ENCODE results near the gene CHRDL2. TPM values are rescaled to one million over a fixed set of nuclear protein-coding genes. Genes with fewer than 3 reads are reported as not detected.
"Not testable (repeated sequence)": the region's sequence is repeated elsewhere in the genome, so short reads cannot be mapped to it uniquely, and the experiment has no call there.

CHRDL2 gene
- total and polyA plus RNA-seq, 3 experiments from 2014 or later: not detected

GRCh38 chr11:74754507-74755252 lies 23.5 kb upstream of the CHRDL2 start:
- H3K36me3 ChIP-seq (ENCODE audit: insufficient read depth, low read length): no peaks in the 10 kb centered on the region
- H3K4me3 ChIP-seq (ENCODE audit: low read length): no peak overlapping the region
- peak overlapping the region in 2 of 8 donors; percentile 23 to 27 for H3K27ac Mint-ChIP-seq
- no peak for DNase-seq
- H3K27me3 Mint-ChIP-seq: no peaks in the 10 kb centered on the region
- CTCF ChIA-PET: no interaction called here
- H3K27ac ChIP-seq (ENCODE audit: low read depth, low read length): no peak overlapping the region
- H3K9me3 Mint-ChIP-seq: peaks cover 0 to 5% (median 4%) of the 10 kb centered on the region in 5 donors
- POLR2A ChIA-PET: no interaction called here
- no peaks in the 10 kb centered on the region for H3K27me3 ChIP-seq (ENCODE audit: insufficient read depth, low read length, poor library complexity, severe bottlenecking)
- no peaks in the 10 kb centered on the region for H3K9me3 ChIP-seq (ENCODE audit: low read length)
- H3K4me1 ChIP-seq (ENCODE audit: insufficient read depth, low read length): peaks cover 13% of the 10 kb centered on the region
- peaks cover 4 to 9% (median 7%) of the 10 kb centered on the region in 3 donors for H3K36me3 Mint-ChIP-seq
- H3K4me3 Mint-ChIP-seq: peak overlapping the region in 6 of 7 donors; percentile 15 to 68 (median 44)
- H3K4me1 Mint-ChIP-seq: peaks cover 45 to 56% (median 46%) of the 10 kb centered on the region in 3 donors

GRCh38 chr11:74751303-74751702 lies 20.1 kb upstream of the CHRDL2 start:
- Mint-ChIP-seq H3K4me3 (peak overlapping the region; percentile 24 to 96 (median 46)), H3K27me3 (no peaks in the 10 kb centered on the region), H3K4me1 (peaks cover 56 to 76% (median 65%) of the 10 kb centered on the region in 3 donors), H3K36me3 (peaks cover under 1 to 9% (median 7%) of the 10 kb centered on the region in 3 donors), H3K9me3 (peaks cover 0 to under 1% (median 0%) of the 10 kb centered on the region in 5 donors), H3K27ac (peak overlapping the region in 3 of 8 donors; percentile 5 to 57 (median 11))
- DNase-seq: no peak
- H3K27me3 ChIP-seq (ENCODE audit: insufficient read depth, low read length, poor library complexity, severe bottlenecking): no peaks in the 10 kb centered on the region
- CTCF ChIA-PET: no interaction called here
- H3K4me3 ChIP-seq (ENCODE audit: low read length): no peak overlapping the region
- peaks cover 27% of the 10 kb centered on the region for H3K4me1 ChIP-seq (ENCODE audit: insufficient read depth, low read length)
- POLR2A ChIA-PET: no interaction called here
- H3K9me3 ChIP-seq (ENCODE audit: low read length): no peaks in the 10 kb centered on the region
- H3K36me3 ChIP-seq (ENCODE audit: insufficient read depth, low read length): no peaks in the 10 kb centered on the region
- no peak overlapping the region for H3K27ac ChIP-seq (ENCODE audit: low read depth, low read length)

- CTCF ChIA-PET; H3K36me3 ChIP-seq (ENCODE audit: insufficient read depth, low read length); H3K27ac ChIP-seq (ENCODE audit: low read depth, low read length); H3K9me3 ChIP-seq (ENCODE audit: low read length); H3K27me3 Mint-ChIP-seq; DNase-seq; H3K27me3 ChIP-seq (ENCODE audit: insufficient read depth, low read length, poor library complexity, severe bottlenecking); POLR2A ChIA-PET; H3K9me3 Mint-ChIP-seq; H3K36me3 Mint-ChIP-seq; H3K4me3 ChIP-seq (ENCODE audit: low read length): not testable (repeated sequence)
- H3K27ac Mint-ChIP-seq: peak overlapping the region in 2 of 8 donors; percentile 10 to 57
- peak overlapping the region; percentile 46 to 99 (median 95) for H3K4me3 Mint-ChIP-seq
- H3K4me1 Mint-ChIP-seq: peaks cover 51 to 74% (median 62%) of the 10 kb centered on the region in 3 donors
- peaks cover 27% of the 10 kb centered on the region for H3K4me1 ChIP-seq (ENCODE audit: insufficient read depth, low read length)
These were observed 19.4 kb upstream of the CHRDL2 start for GRCh38 chr11:74750598-74750997.

- Mint-ChIP-seq H3K9me3 (no peaks in the 10 kb centered on the region), H3K27ac (peak overlapping the region; percentile 53 to 98 (median 94)), H3K4me1 (peaks cover 45 to 67% (median 55%) of the 10 kb centered on the region in 3 donors), H3K27me3 (no peaks in the 10 kb centered on the region), H3K36me3 (peaks cover 0 to 9% (median 3%) of the 10 kb centered on the region in 3 donors), H3K4me3 (peak overlapping the region; percentile 86 to 99 (median 95))
- peak overlapping the region; percentile 53 for H3K4me3 ChIP-seq (ENCODE audit: low read length)
- peaks cover 27% of the 10 kb centered on the region for H3K4me1 ChIP-seq (ENCODE audit: insufficient read depth, low read length)
- no peaks in the 10 kb centered on the region for H3K27me3 ChIP-seq (ENCODE audit: insufficient read depth, low read length, poor library complexity, severe bottlenecking)
- no peak for DNase-seq
- ChIA-PET POLR2A (no interaction called here), CTCF (interaction anchor here (3.0 kb wide), 1 partner anchor 11 kb away, joined by 19 read pairs; no protein-coding TSS in a partner anchor)
- no peaks in the 10 kb centered on the region for H3K9me3 ChIP-seq (ENCODE audit: low read length)
- H3K36me3 ChIP-seq (ENCODE audit: insufficient read depth, low read length): no peaks in the 10 kb centered on the region
- H3K27ac ChIP-seq (ENCODE audit: low read depth, low read length): peak overlapping the region; percentile 39
These were observed 18.7 kb upstream of the CHRDL2 start for GRCh38 chr11:74749965-74750296.

- no peaks in the 10 kb centered on the region for H3K9me3 Mint-ChIP-seq
- H3K27me3 Mint-ChIP-seq: no peaks in the 10 kb centered on the region
- peaks cover 39 to 65% (median 49%) of the 10 kb centered on the region in 3 donors for H3K4me1 Mint-ChIP-seq
- H3K4me1 ChIP-seq (ENCODE audit: insufficient read depth, low read length): peaks cover 27% of the 10 kb centered on the region
- H3K27ac ChIP-seq (ENCODE audit: low read depth, low read length): peak overlapping the region; percentile 85
- peak in 4 of 5 donors; percentile 33 to 60 (median 42) for DNase-seq
- H3K27ac Mint-ChIP-seq: peak overlapping the region; percentile 69 to 98 (median 94)
- H3K4me3 ChIP-seq (ENCODE audit: low read length): peak overlapping the region; percentile 76
- H3K36me3 Mint-ChIP-seq: peaks cover 0 to 9% (median 3%) of the 10 kb centered on the region in 3 donors
- no peaks in the 10 kb centered on the region for H3K27me3 ChIP-seq (ENCODE audit: insufficient read depth, low read length, poor library complexity, severe bottlenecking)
- H3K36me3 ChIP-seq (ENCODE audit: insufficient read depth, low read length): no peaks in the 10 kb centered on the region
- CTCF ChIA-PET: interaction anchor here (3.0 kb wide), 1 partner anchor 10 kb away, joined by 19 read pairs; no protein-coding TSS in a partner anchor
- H3K9me3 ChIP-seq (ENCODE audit: low read length): no peaks in the 10 kb centered on the region
- POLR2A ChIA-PET: interaction anchor here (0.6 to 1.9 kb wide), 3 partner anchors 10 to 256 kb away, joined by 6 read pairs; partner anchors contain the start of gene LIPT2
- peak overlapping the region; percentile 86 to 99 (median 95) for H3K4me3 Mint-ChIP-seq
These were observed 18.1 kb upstream of the CHRDL2 start for GRCh38 chr11:74749127-74749964.

GRCh38 chr11:74748211-74749126 lies 17.2 kb upstream of the CHRDL2 start, which contains the start of gene RNF169:
Gene RNF169, plus strand, starts transcription at chr11:74748849. Its CDS starts 32 bp downstream, at chr11:74748881.
- Mint-ChIP-seq H3K4me3 (peak within 1 kb of the TSS; percentile 88 to 99 (median 96)), H3K4me1 (peaks cover 31 to 65% (median 40%) of the 10 kb centered on the region in 3 donors), H3K36me3 (peaks cover 0 to 9% (median 3%) of the 10 kb centered on the region in 3 donors), H3K27ac (peak within 1 kb of the TSS; percentile 78 to 98 (median 96)), H3K9me3 (no peaks in the 10 kb centered on the region), H3K27me3 (no peaks in the 10 kb centered on the region)
- Histone ChIP-seq H3K4me1 (ENCODE audit: insufficient read depth, low read length) (peaks cover 27% of the 10 kb centered on the region), H3K27me3 (ENCODE audit: insufficient read depth, low read length, poor library complexity, severe bottlenecking) (no peaks in the 10 kb centered on the region), H3K9me3 (ENCODE audit: low read length) (no peaks in the 10 kb centered on the region), H3K4me3 (ENCODE audit: low read length) (peak within 1 kb of the TSS; percentile 76), H3K27ac (ENCODE audit: low read depth, low read length) (peak within 1 kb of the TSS; percentile 85), H3K36me3 (ENCODE audit: insufficient read depth, low read length) (no peaks in the 10 kb centered on the region)
- CTCF ChIA-PET: interaction anchor here (1.8 to 3.0 kb wide), 2 partner anchors 9 to 21 kb away, joined by 4 to 19 read pairs; no protein-coding TSS in a partner anchor
- POLR2A ChIA-PET: interaction anchor here (0.6 to 1.9 kb wide), 4 partner anchors 9 to 958 kb away, joined by 6 to 7 read pairs (median 6); partner anchors contain the start of gene LIPT2
- peak; percentile 84 to 94 (median 87) for DNase-seq

- Histone ChIP-seq H3K27me3 (ENCODE audit: insufficient read depth, low read length, poor library complexity, severe bottlenecking) (no peaks in the 10 kb centered on the region), H3K36me3 (ENCODE audit: insufficient read depth, low read length) (no peaks in the 10 kb centered on the region), H3K9me3 (ENCODE audit: low read length) (no peaks in the 10 kb centered on the region), H3K27ac (ENCODE audit: low read depth, low read length) (no peak overlapping the region), H3K4me1 (ENCODE audit: insufficient read depth, low read length) (peaks cover 27% of the 10 kb centered on the region), H3K4me3 (ENCODE audit: low read length) (no peak overlapping the region)
- Mint-ChIP-seq H3K9me3 (no peaks in the 10 kb centered on the region), H3K27me3 (no peaks in the 10 kb centered on the region), H3K4me3 (peak overlapping the region in 1 of 7 donors; percentile 13), H3K27ac (peak overlapping the region in 6 of 8 donors; percentile 26 to 95 (median 68)), H3K4me1 (peaks cover 26 to 54% (median 34%) of the 10 kb centered on the region in 3 donors), H3K36me3 (peaks cover 0 to 6% (median 3%) of the 10 kb centered on the region in 3 donors)
- POLR2A ChIA-PET: no interaction called here
- DNase-seq: no peak
- CTCF ChIA-PET: interaction anchor here (0.7 to 1.8 kb wide), 2 partner anchors 18 to 20 kb away, joined by 3 to 4 read pairs; no protein-coding TSS in a partner anchor
These were observed 15.6 kb upstream of the CHRDL2 start for GRCh38 chr11:74746868-74747267.

Data from CD8-positive, alpha-beta memory T cell (primary cell).